ENCODE measurements around the gene CELF4.

The CELF4 gene

GRCh38 chr18:37274309-37275236, 291.0 kb downstream of the CELF4 start:
- no peak overlapping the region for H3K27ac ChIP-seq (ENCODE audit: low read depth, low read length)
- H3K4me3 ChIP-seq (ENCODE audit: low read depth, low read length), result no peak overlapping the region
- H3K36me3 ChIP-seq (ENCODE audit: insufficient read depth, low read length), result no peaks in the 10 kb centered on the region
- H3K27me3 ChIP-seq (ENCODE audit: insufficient read depth, low read length), result peaks cover 79% of the 10 kb centered on the region
- no peak overlapping the region for H2AFZ ChIP-seq (ENCODE audit: low read length, unreplicated experiment)
- no peaks in the 10 kb centered on the region for H3K79me2 ChIP-seq (ENCODE audit: control insufficient read depth, insufficient read depth, low read length, unreplicated experiment)
- H3K4me1 ChIP-seq (ENCODE audit: control insufficient read depth, insufficient read depth, low read length, unreplicated experiment), result no peaks in the 10 kb centered on the region

DNA sequence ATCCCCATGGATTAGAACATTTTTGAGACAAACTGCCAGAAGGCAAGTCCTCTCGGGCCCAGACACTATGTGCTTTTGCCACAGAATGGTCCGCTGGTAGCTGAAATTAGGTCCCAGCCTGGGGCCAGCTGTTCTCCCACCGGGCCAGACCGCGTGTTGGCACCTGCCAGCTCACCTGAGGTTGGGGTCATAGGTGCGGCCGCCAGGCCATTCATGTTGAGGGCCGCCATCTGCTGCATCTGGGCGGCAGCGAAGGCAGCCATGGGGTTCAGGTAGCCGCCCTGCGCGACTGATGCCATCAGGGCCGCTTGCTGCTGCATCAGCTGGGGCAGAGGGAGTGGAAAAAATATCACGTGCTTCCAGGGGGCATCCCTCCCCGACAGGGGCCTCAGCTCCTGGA, 292.8 kb downstream of the CELF4 start:
- H3K4me1 ChIP-seq (ENCODE audit: control insufficient read depth, insufficient read depth, low read length, unreplicated experiment), result no peaks in the 10 kb centered on the region
- H3K27ac ChIP-seq (ENCODE audit: low read depth, low read length), result no peak overlapping the region
- H3K36me3 ChIP-seq (ENCODE audit: insufficient read depth, low read length), result no peaks in the 10 kb centered on the region
- no peaks in the 10 kb centered on the region for H3K79me2 ChIP-seq (ENCODE audit: control insufficient read depth, insufficient read depth, low read length, unreplicated experiment)
- no peak overlapping the region for H3K4me3 ChIP-seq (ENCODE audit: low read depth, low read length)
- no peak overlapping the region for H2AFZ ChIP-seq (ENCODE audit: low read length, unreplicated experiment)
- peaks cover 73% of the 10 kb centered on the region for H3K27me3 ChIP-seq (ENCODE audit: insufficient read depth, low read length)

DNA sequence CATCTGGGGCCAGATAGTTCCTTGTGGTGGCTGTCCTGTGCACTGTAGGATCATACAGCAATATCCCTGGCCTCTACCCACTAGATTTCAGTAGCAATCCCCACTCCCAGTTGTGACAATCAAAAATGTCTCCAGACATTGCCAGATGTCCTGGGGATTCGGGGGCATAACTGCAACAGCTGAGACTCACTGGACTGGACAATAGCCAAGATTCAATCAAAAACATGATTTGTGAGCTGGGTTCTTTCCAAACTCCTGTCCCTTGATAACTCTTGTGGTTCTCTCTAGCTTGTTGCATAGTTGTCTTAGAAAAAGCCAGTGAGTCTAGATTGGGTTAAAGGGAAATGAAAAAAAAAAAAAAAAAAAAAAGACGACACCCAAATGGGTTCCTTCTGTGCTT, 293.4 kb downstream of the CELF4 start:
- Histone ChIP-seq H3K4me3 (ENCODE audit: low read depth, low read length) (no peak overlapping the region), H2AFZ (ENCODE audit: low read length, unreplicated experiment) (no peak overlapping the region), H3K27me3 (ENCODE audit: insufficient read depth, low read length) (peaks cover 70% of the 10 kb centered on the region), H3K36me3 (ENCODE audit: insufficient read depth, low read length) (no peaks in the 10 kb centered on the region), H3K4me1 (ENCODE audit: control insufficient read depth, insufficient read depth, low read length, unreplicated experiment) (no peaks in the 10 kb centered on the region), H3K27ac (ENCODE audit: low read depth, low read length) (no peak overlapping the region), H3K79me2 (ENCODE audit: control insufficient read depth, insufficient read depth, low read length, unreplicated experiment) (no peaks in the 10 kb centered on the region)

DNA sequence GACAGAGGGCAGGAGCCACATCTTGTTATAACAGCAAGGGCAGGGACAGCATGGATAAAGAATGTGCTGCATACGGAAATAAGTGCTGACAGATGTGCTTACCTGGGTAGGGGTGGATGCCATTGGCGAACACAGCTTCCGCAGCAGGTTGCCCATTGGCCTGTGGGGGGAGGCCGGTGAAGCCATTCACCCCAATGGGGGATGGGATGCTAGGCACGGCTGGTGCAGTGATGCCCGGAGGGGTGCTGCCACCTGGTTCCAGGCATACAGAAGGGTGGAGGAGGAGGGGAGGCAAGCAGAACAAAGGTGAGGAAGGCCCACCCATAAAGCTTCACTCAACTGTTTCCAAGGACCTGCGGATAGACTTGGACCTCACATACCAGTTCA, 294.9 kb downstream of the CELF4 start:
- no peaks in the 10 kb centered on the region for H3K79me2 ChIP-seq (ENCODE audit: control insufficient read depth, insufficient read depth, low read length, unreplicated experiment)
- H3K4me1 ChIP-seq (ENCODE audit: control insufficient read depth, insufficient read depth, low read length, unreplicated experiment), result no peaks in the 10 kb centered on the region
- H3K27ac ChIP-seq (ENCODE audit: low read depth, low read length), result no peak overlapping the region
- H2AFZ ChIP-seq (ENCODE audit: low read length, unreplicated experiment), result no peak overlapping the region
- peaks cover 62% of the 10 kb centered on the region for H3K27me3 ChIP-seq (ENCODE audit: insufficient read depth, low read length)
- no peak overlapping the region for H3K4me3 ChIP-seq (ENCODE audit: low read depth, low read length)
- no peaks in the 10 kb centered on the region for H3K36me3 ChIP-seq (ENCODE audit: insufficient read depth, low read length)

- no peaks in the 10 kb centered on the region for H3K4me1 ChIP-seq (ENCODE audit: control insufficient read depth, insufficient read depth, low read length, unreplicated experiment)
- H3K79me2 ChIP-seq (ENCODE audit: control insufficient read depth, insufficient read depth, low read length, unreplicated experiment), result no peaks in the 10 kb centered on the region
- no peak overlapping the region for H3K27ac ChIP-seq (ENCODE audit: low read depth, low read length)
- H3K36me3 ChIP-seq (ENCODE audit: insufficient read depth, low read length), result no peaks in the 10 kb centered on the region
- H2AFZ ChIP-seq (ENCODE audit: low read length, unreplicated experiment), result no peak overlapping the region
- H3K27me3 ChIP-seq (ENCODE audit: insufficient read depth, low read length), result peaks cover 59% of the 10 kb centered on the region
- H3K4me3 ChIP-seq (ENCODE audit: low read depth, low read length), result no peak overlapping the region
Measured at GRCh38 chr18:37270038-37270665, 295.4 kb downstream of the CELF4 start.

- Histone ChIP-seq H3K27ac (ENCODE audit: low read depth, low read length) (no peak overlapping the region), H3K4me1 (ENCODE audit: control insufficient read depth, insufficient read depth, low read length, unreplicated experiment) (no peaks in the 10 kb centered on the region), H3K79me2 (ENCODE audit: control insufficient read depth, insufficient read depth, low read length, unreplicated experiment) (no peaks in the 10 kb centered on the region), H3K4me3 (ENCODE audit: low read depth, low read length) (no peak overlapping the region), H3K36me3 (ENCODE audit: insufficient read depth, low read length) (no peaks in the 10 kb centered on the region), H3K27me3 (ENCODE audit: insufficient read depth, low read length) (peaks cover 31% of the 10 kb centered on the region), H2AFZ (ENCODE audit: low read length, unreplicated experiment) (no peak overlapping the region)
Measured at GRCh38 chr18:37266290-37266689, 299.3 kb downstream of the CELF4 start.

DNA sequence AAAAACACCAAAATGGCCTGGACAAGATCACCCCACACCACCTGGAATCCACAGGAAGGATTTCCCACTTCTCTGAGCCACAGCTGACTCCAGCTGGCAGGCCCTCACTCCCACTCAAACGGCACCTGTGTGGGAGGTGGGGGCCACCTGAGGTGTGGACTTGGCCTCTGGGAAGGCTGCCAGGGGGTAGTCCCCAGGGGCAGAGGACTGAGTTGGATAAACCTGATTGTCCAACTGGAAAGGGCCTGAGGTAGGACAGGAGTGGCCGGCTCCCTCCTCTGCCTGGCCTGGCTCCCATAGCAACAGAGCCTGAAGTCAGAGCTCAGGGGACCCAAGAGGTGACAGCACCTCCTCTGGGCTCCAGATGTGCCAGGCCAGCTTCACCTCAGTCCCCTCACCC, 300.2 kb downstream of the CELF4 start:
- Histone ChIP-seq H3K27ac (ENCODE audit: low read depth, low read length) (no peak overlapping the region), H3K79me2 (ENCODE audit: control insufficient read depth, insufficient read depth, low read length, unreplicated experiment) (no peaks in the 10 kb centered on the region), H2AFZ (ENCODE audit: low read length, unreplicated experiment) (no peak overlapping the region), H3K36me3 (ENCODE audit: insufficient read depth, low read length) (no peaks in the 10 kb centered on the region), H3K4me3 (ENCODE audit: low read depth, low read length) (no peak overlapping the region), H3K27me3 (ENCODE audit: insufficient read depth, low read length) (peaks cover 38% of the 10 kb centered on the region), H3K4me1 (ENCODE audit: control insufficient read depth, insufficient read depth, low read length, unreplicated experiment) (no peaks in the 10 kb centered on the region)

DNA sequence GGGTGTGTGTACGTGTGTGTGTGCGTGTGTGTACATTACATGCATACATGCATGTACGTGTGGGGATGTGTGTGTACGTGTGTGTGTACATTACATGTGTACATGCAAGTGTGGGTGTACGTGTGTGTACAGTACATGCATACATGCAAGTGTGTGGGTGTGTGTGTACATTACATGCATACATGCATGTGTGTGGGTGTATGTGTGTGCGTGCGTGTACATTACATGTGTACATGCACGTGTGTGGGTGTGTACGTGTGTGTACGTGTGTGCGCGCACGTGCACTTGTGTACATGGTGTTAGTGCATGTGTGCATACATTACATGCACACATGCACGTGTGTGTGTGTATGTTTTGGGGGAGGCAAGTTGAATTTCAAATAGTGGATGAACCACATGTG, 300.6 kb downstream of the CELF4 start:
- H3K27me3 ChIP-seq (ENCODE audit: insufficient read depth, low read length), result peaks cover 42% of the 10 kb centered on the region
- no peak overlapping the region for H3K4me3 ChIP-seq (ENCODE audit: low read depth, low read length)
- H3K27ac ChIP-seq (ENCODE audit: low read depth, low read length), result no peak overlapping the region
- no peaks in the 10 kb centered on the region for H3K36me3 ChIP-seq (ENCODE audit: insufficient read depth, low read length)
- no peak overlapping the region for H2AFZ ChIP-seq (ENCODE audit: low read length, unreplicated experiment)
- no peaks in the 10 kb centered on the region for H3K79me2 ChIP-seq (ENCODE audit: control insufficient read depth, insufficient read depth, low read length, unreplicated experiment)
- H3K4me1 ChIP-seq (ENCODE audit: control insufficient read depth, insufficient read depth, low read length, unreplicated experiment), result no peaks in the 10 kb centered on the region

GRCh38 chr18:37261988-37262387, 303.6 kb downstream of the CELF4 start:
- Histone ChIP-seq H3K27me3 (ENCODE audit: insufficient read depth, low read length) (peaks cover 52% of the 10 kb centered on the region), H3K4me1 (ENCODE audit: control insufficient read depth, insufficient read depth, low read length, unreplicated experiment) (no peaks in the 10 kb centered on the region), H3K4me3 (ENCODE audit: low read depth, low read length) (no peak overlapping the region), H2AFZ (ENCODE audit: low read length, unreplicated experiment) (no peak overlapping the region), H3K27ac (ENCODE audit: low read depth, low read length) (no peak overlapping the region), H3K79me2 (ENCODE audit: control insufficient read depth, insufficient read depth, low read length, unreplicated experiment) (no peaks in the 10 kb centered on the region), H3K36me3 (ENCODE audit: insufficient read depth, low read length) (no peaks in the 10 kb centered on the region)

DNA sequence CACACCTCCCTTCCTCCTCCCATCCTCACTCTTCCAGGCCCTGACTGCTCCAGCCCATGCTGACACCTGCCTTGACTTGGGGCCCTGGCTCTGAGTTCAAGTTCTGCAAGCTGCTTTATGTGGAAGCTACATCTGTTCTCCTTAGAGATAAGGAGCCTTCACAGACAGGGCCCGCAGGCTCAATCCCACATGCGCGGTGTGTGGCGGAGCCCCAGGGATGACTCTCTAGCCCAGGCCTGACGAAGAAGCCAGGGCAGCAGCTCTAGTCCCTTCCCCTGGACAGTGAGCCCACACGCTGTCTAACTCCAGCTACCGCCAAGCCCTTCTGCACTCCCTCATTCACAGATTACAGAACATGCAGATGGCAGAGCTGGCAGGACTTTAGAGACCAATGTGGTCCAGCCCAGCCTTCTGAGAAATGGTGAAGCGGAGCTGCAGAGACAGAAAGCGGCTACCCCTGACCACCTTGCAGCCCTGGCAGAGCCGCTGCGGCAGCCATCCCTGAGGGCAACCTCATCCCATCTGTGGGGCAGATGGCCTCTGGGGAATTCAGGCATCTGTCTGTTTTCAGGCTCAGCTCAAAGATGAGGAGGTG, 304.3 kb downstream of the CELF4 start:
- no peaks in the 10 kb centered on the region for H3K4me1 ChIP-seq (ENCODE audit: control insufficient read depth, insufficient read depth, low read length, unreplicated experiment)
- no peaks in the 10 kb centered on the region for H3K79me2 ChIP-seq (ENCODE audit: control insufficient read depth, insufficient read depth, low read length, unreplicated experiment)
- H3K27ac ChIP-seq (ENCODE audit: low read depth, low read length), result no peak overlapping the region
- H3K27me3 ChIP-seq (ENCODE audit: insufficient read depth, low read length), result peaks cover 53% of the 10 kb centered on the region
- H3K4me3 ChIP-seq (ENCODE audit: low read depth, low read length), result no peak overlapping the region
- no peak overlapping the region for H2AFZ ChIP-seq (ENCODE audit: low read length, unreplicated experiment)
- no peaks in the 10 kb centered on the region for H3K36me3 ChIP-seq (ENCODE audit: insufficient read depth, low read length)
